Measurements from ENCODE around the gene OCIAD2. TPM values are rescaled to one million over a fixed set of nuclear protein-coding genes. Genes with fewer than 3 reads are reported as not detected.
"Not testable (repeated sequence)": the region's sequence is repeated elsewhere in the genome, so short reads cannot be mapped to it uniquely, and the experiment has no call there.

OCIAD2 gene
- total RNA-seq, 1 experiment from 2014 or later: 68.1 TPM

DNA sequence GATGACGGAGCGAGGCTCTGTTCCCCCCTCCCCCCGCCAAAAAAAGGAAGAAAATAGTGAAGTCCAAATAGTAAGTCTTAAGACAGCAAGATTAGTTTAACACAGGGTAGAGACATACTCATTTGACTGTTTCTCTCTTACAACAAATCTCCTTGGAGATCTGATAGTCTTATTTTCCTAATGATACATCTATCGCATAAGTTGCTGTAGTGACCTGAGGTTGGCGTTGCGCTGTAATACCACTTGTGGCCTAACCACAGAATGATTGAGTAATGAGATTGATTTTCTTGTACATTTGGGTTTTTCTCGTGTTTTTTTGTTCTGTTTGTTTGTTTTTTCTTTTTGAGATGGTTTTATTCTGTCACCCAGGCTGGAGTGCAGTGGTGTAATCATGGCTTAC is 48.4 kb downstream of the OCIAD2 start:
- H4K20me1 ChIP-seq (ENCODE audit: insufficient read depth, low read depth, low read length): no peaks in the 10 kb centered on the region
- no peak overlapping the region for H3K9ac ChIP-seq (ENCODE audit: low read length)
- no peak overlapping the region for H2AFZ ChIP-seq (ENCODE audit: low read length)
- no peak overlapping the region for H3K27ac ChIP-seq (ENCODE audit: low read length)
- H3K36me3 ChIP-seq (ENCODE audit: insufficient read depth, low read length): peaks cover 58% of the 10 kb centered on the region
- no peak overlapping the region for H3K4me2 ChIP-seq (ENCODE audit: low read depth, low read length, poor library complexity, severe bottlenecking)
- DNase-seq: no peak
- H3K9me3 ChIP-seq (ENCODE audit: low read length): no peaks in the 10 kb centered on the region
- no peak overlapping the region for H3K4me3 ChIP-seq (ENCODE audit: low read length)
- H3K79me2 ChIP-seq (ENCODE audit: low read length): 0 out of 2 replicates have a peak, but pooled peaks cover 5% of the 10 kb centered on the region
- H3K4me1 ChIP-seq (ENCODE audit: low read length): no peaks in the 10 kb centered on the region
- no peaks in the 10 kb centered on the region for H3K27me3 ChIP-seq (ENCODE audit: low read length)
- H3K9me2 ChIP-seq (replicated peaks; ENCODE audit: insufficient read depth, low read length): no peaks in the 10 kb centered on the region

GRCh38 chr4:48854982-48855381 is 51.6 kb downstream of the OCIAD2 start:
- no peak overlapping the region for H3K9ac ChIP-seq (ENCODE audit: low read length)
- H3K9me3 ChIP-seq (ENCODE audit: low read length): no peaks in the 10 kb centered on the region
- H3K27me3 ChIP-seq (ENCODE audit: low read length): no peaks in the 10 kb centered on the region
- DNase-seq: no peak
- H3K79me2 ChIP-seq (ENCODE audit: low read length): 0 out of 2 replicates have a peak, but pooled peaks cover 5% of the 10 kb centered on the region
- H3K27ac ChIP-seq (ENCODE audit: low read length): no peak overlapping the region
- no peak overlapping the region for H2AFZ ChIP-seq (ENCODE audit: low read length)
- peaks cover 63% of the 10 kb centered on the region for H3K36me3 ChIP-seq (ENCODE audit: insufficient read depth, low read length)
- no peak overlapping the region for H3K4me3 ChIP-seq (ENCODE audit: low read length)
- no peaks in the 10 kb centered on the region for H4K20me1 ChIP-seq (ENCODE audit: insufficient read depth, low read depth, low read length)
- H3K4me1 ChIP-seq (ENCODE audit: low read length): no peaks in the 10 kb centered on the region
- H3K4me2 ChIP-seq (ENCODE audit: low read depth, low read length, poor library complexity, severe bottlenecking): no peak overlapping the region
- H3K9me2 ChIP-seq (replicated peaks; ENCODE audit: insufficient read depth, low read length): no peaks in the 10 kb centered on the region

- DNase-seq: no peak
- no peaks in the 10 kb centered on the region for H3K4me1 ChIP-seq (ENCODE audit: low read length)
- H3K9me3 ChIP-seq (ENCODE audit: low read length): no peaks in the 10 kb centered on the region
- H3K36me3 ChIP-seq (ENCODE audit: insufficient read depth, low read length): peaks cover 60% of the 10 kb centered on the region
- no peaks in the 10 kb centered on the region for H3K9me2 ChIP-seq (replicated peaks; ENCODE audit: insufficient read depth, low read length)
- H3K4me3 ChIP-seq (ENCODE audit: low read length): no peak overlapping the region
- no peak overlapping the region for H3K9ac ChIP-seq (ENCODE audit: low read length)
- H3K27ac ChIP-seq (ENCODE audit: low read length): no peak overlapping the region
- no peaks in the 10 kb centered on the region for H3K27me3 ChIP-seq (ENCODE audit: low read length)
- 0 out of 2 replicates have a peak, but pooled peaks cover 5% of the 10 kb centered on the region for H3K79me2 ChIP-seq (ENCODE audit: low read length)
- no peaks in the 10 kb centered on the region for H4K20me1 ChIP-seq (ENCODE audit: insufficient read depth, low read depth, low read length)
- no peak overlapping the region for H3K4me2 ChIP-seq (ENCODE audit: low read depth, low read length, poor library complexity, severe bottlenecking)
- H2AFZ ChIP-seq (ENCODE audit: low read length): no peak overlapping the region
These were observed 52.2 kb downstream of the OCIAD2 start for GRCh38 chr4:48854395-48854683.

DNA sequence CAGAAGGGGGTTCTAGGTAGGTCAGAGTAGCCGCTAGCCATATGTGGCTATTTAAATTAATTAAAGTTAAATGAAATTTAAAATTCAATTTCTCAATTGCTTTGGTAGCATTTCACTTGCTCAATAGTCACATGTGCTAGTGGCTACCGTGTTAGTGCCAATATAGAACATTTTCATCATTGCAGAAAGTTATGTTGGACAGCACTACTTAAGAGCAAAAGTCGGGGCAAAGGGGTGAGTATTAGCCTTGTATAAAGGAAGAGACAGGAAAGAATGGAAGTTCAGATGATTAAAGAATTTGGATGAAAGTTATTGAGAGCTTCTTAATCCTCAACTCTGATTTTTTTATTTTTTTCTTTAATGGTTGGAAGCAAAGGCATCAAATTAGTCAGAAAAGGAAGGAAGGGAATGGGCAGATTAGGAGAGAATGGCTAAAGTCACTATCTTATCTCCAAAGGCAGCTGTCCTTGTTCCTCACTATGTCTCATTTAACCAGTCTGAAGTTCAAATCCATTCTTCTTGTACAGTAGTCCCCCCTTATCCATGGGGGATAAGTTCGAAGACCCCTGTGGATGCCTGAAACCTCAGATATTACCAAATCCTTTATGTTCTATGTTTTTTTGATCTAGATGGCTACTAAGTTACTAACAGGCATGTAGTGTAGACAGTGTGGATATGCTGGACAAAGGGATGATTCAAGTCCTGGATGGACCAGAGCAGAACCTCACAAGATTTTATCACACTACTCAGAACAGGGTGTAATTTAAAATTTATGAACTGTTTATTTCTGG is 52.8 kb downstream of the OCIAD2 start:
- Histone ChIP-seq H3K27ac (ENCODE audit: low read length) (no peak overlapping the region), H3K4me2 (ENCODE audit: low read depth, low read length, poor library complexity, severe bottlenecking) (no peak overlapping the region), H3K9ac (ENCODE audit: low read length) (no peak overlapping the region), H4K20me1 (ENCODE audit: insufficient read depth, low read depth, low read length) (no peaks in the 10 kb centered on the region), H3K79me2 (ENCODE audit: low read length) (0 out of 2 replicates have a peak, but pooled peaks cover 5% of the 10 kb centered on the region), H3K9me3 (ENCODE audit: low read length) (no peaks in the 10 kb centered on the region), H2AFZ (ENCODE audit: low read length) (no peak overlapping the region), H3K4me3 (ENCODE audit: low read length) (no peak overlapping the region), H3K4me1 (ENCODE audit: low read length) (no peaks in the 10 kb centered on the region), H3K9me2 (replicated peaks; ENCODE audit: insufficient read depth, low read length) (no peaks in the 10 kb centered on the region), H3K27me3 (ENCODE audit: low read length) (no peaks in the 10 kb centered on the region), H3K36me3 (ENCODE audit: insufficient read depth, low read length) (peaks cover 58% of the 10 kb centered on the region)
- no peak for DNase-seq

- Histone ChIP-seq H3K27ac (ENCODE audit: low read length) (no peak overlapping the region), H3K9me3 (ENCODE audit: low read length) (no peaks in the 10 kb centered on the region), H3K9me2 (replicated peaks; ENCODE audit: insufficient read depth, low read length) (no peaks in the 10 kb centered on the region), H4K20me1 (ENCODE audit: insufficient read depth, low read depth, low read length) (no peaks in the 10 kb centered on the region), H3K27me3 (ENCODE audit: low read length) (no peaks in the 10 kb centered on the region), H3K9ac (ENCODE audit: low read length) (no peak overlapping the region), H3K79me2 (ENCODE audit: low read length) (peaks cover 21% of the 10 kb centered on the region), H3K4me1 (ENCODE audit: low read length) (no peaks in the 10 kb centered on the region), H3K36me3 (ENCODE audit: insufficient read depth, low read length) (peaks cover 62% of the 10 kb centered on the region), H2AFZ (ENCODE audit: low read length) (no peak overlapping the region), H3K4me3 (ENCODE audit: low read length) (no peak overlapping the region), H3K4me2 (ENCODE audit: low read depth, low read length, poor library complexity, severe bottlenecking) (no peak overlapping the region)
- DNase-seq: no peak
These were observed 54.9 kb downstream of the OCIAD2 start for GRCh38 chr4:48851651-48852050.

DNA sequence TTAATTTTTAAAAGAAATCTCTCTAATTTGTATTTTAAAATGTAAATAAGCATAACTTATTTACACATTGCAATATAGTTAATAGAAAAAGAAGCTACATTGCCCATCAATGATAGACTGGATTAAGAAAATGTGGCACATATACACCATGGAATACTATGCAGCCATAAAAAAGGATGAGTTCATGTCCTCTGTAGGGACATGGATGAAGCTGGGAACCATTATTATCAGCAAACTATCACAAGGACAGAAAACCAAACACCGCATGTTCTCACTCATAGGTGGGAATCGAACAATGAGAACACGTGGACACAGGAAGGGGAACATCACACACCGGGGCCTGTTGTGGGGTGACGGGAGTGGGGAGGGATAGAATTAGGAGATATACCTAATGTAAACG is 57.8 kb downstream of the OCIAD2 start:
- not testable (repeated sequence) for H3K4me3 ChIP-seq (ENCODE audit: low read length); H3K27ac ChIP-seq (ENCODE audit: low read length); H3K4me2 ChIP-seq (ENCODE audit: low read depth, low read length, poor library complexity, severe bottlenecking); H4K20me1 ChIP-seq (ENCODE audit: insufficient read depth, low read depth, low read length); H3K4me1 ChIP-seq (ENCODE audit: low read length); H2AFZ ChIP-seq (ENCODE audit: low read length); H3K9me2 ChIP-seq (replicated peaks; ENCODE audit: insufficient read depth, low read length); H3K27me3 ChIP-seq (ENCODE audit: low read length); H3K9me3 ChIP-seq (ENCODE audit: low read length); H3K9ac ChIP-seq (ENCODE audit: low read length); DNase-seq
- H3K36me3 ChIP-seq (ENCODE audit: insufficient read depth, low read length): peaks cover 63% of the 10 kb centered on the region
- peaks cover 44% of the 10 kb centered on the region for H3K79me2 ChIP-seq (ENCODE audit: low read length)

DNA sequence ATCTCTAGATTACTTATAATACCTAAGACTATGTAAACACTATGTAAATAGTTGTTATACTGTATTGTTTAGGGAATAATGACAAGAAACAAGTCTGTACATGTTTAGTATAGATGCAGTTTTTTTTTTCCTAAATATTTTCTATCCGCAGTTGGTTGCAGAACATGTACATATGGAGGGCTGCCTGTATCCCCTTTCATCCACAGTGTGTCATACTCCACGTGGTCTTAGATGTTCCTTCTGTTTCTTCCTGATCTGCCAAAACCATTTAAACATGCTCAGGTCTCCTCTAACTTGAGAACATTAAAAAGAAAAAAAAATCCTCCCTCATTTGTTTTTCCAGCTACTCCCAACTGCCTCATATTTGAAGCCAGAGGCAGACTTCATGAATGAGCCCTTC is 61.7 kb downstream of the OCIAD2 start:
- H3K4me1 ChIP-seq (ENCODE audit: low read length): no peaks in the 10 kb centered on the region
- H3K36me3 ChIP-seq (ENCODE audit: insufficient read depth, low read length): peaks cover 76% of the 10 kb centered on the region
- no peak overlapping the region for H3K27ac ChIP-seq (ENCODE audit: low read length)
- H3K4me2 ChIP-seq (ENCODE audit: low read depth, low read length, poor library complexity, severe bottlenecking): no peak overlapping the region
- no peak for DNase-seq
- no peak overlapping the region for H3K4me3 ChIP-seq (ENCODE audit: low read length)
- H3K9me2 ChIP-seq (replicated peaks; ENCODE audit: insufficient read depth, low read length): no peaks in the 10 kb centered on the region
- peaks cover 80% of the 10 kb centered on the region for H3K79me2 ChIP-seq (ENCODE audit: low read length)
- no peaks in the 10 kb centered on the region for H3K9me3 ChIP-seq (ENCODE audit: low read length)
- H4K20me1 ChIP-seq (ENCODE audit: insufficient read depth, low read depth, low read length): no peaks in the 10 kb centered on the region
- H2AFZ ChIP-seq (ENCODE audit: low read length): no peak overlapping the region
- no peak overlapping the region for H3K9ac ChIP-seq (ENCODE audit: low read length)
- no peaks in the 10 kb centered on the region for H3K27me3 ChIP-seq (ENCODE audit: low read length)

- Histone ChIP-seq H3K4me2 (ENCODE audit: low read depth, low read length, poor library complexity, severe bottlenecking) (no peak overlapping the region), H3K79me2 (ENCODE audit: low read length) (peaks cover 88% of the 10 kb centered on the region), H3K9me3 (ENCODE audit: low read length) (no peaks in the 10 kb centered on the region), H3K4me1 (ENCODE audit: low read length) (no peaks in the 10 kb centered on the region), H2AFZ (ENCODE audit: low read length) (no peak overlapping the region), H3K9me2 (replicated peaks; ENCODE audit: insufficient read depth, low read length) (no peaks in the 10 kb centered on the region), H4K20me1 (ENCODE audit: insufficient read depth, low read depth, low read length) (no peaks in the 10 kb centered on the region), H3K36me3 (ENCODE audit: insufficient read depth, low read length) (peaks cover 72% of the 10 kb centered on the region), H3K9ac (ENCODE audit: low read length) (no peak overlapping the region), H3K27me3 (ENCODE audit: low read length) (no peaks in the 10 kb centered on the region), H3K27ac (ENCODE audit: low read length) (no peak overlapping the region), H3K4me3 (ENCODE audit: low read length) (no peak overlapping the region)
- DNase-seq: no peak
These were observed 65.3 kb downstream of the OCIAD2 start for GRCh38 chr4:48841045-48841827.
